ENCODE data around the gene IL34. TPM values are rescaled to one million over a fixed set of nuclear protein-coding genes. Genes with fewer than 3 reads are reported as not detected.
"Not testable (repeated sequence)": the region's sequence is repeated elsewhere in the genome, so short reads cannot be mapped to it uniquely, and the experiment has no call there.

IL34 gene
- total RNA-seq, 2 experiments from 2014 or later: 0.42 TPM; not detected in 1

DNA sequence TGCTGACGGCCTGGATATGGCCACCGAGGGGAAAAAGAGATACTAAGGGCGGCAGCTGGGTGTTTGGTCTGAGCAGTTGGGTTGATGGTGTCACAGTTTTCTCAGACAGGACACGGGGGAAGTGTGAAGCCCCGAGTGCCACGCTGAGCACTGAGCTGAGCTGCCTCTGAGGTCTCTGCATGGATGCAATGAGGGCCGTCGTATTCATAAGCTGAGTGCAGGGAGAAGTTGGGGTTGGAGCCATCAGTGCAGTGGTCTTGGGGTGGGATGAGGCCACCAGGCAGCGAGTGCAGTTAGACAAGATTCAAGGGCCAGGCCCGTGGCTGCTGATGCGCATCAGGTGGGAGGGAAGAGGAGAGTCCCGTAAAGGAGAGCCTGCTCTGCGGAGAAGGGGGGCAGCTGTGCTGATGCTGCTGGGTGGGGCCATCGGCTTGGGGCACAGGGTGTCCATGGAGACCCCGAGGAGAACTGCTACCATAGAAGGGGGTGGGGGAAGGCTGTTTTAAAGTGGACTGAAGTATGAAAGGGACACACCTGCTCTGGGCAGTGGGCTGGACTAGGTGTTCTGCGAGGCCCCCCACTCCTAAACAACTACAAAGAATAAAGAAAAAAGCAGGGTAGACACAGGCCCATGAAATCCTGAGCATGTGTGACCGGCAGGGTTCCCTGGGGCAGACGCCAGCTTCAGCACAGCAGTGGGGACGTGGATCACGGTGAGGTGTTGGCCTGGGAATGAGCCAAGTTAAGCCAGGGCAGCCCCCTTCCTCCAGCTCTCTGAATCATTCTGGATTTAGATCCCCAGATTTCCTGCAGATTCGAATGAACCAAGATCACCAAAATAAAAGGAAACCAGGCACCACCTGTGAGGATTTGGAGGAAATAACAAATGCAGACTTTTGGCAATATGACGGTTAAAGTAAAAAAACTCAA, 19.7 kb downstream of the IL34 start:
- DNase-seq (no peak), ATAC-seq (ENCODE audit: low read depth) (no peak)
- H3K4me3 Mint-ChIP-seq: no peak overlapping the region
- POLR2A ChIA-PET: interaction anchor here (0.5 kb wide), 1 partner anchor 85 kb away, joined by 3 read pairs; no protein-coding TSS in a partner anchor
- peaks cover 4% of the 10 kb centered on the region for H3K36me3 Mint-ChIP-seq
- no peaks in the 10 kb centered on the region for H3K27me3 Mint-ChIP-seq
- no peak overlapping the region for H3K27ac Mint-ChIP-seq
- no peaks in the 10 kb centered on the region for H3K4me1 Mint-ChIP-seq
- H3K9me3 Mint-ChIP-seq: no peaks in the 10 kb centered on the region

DNA sequence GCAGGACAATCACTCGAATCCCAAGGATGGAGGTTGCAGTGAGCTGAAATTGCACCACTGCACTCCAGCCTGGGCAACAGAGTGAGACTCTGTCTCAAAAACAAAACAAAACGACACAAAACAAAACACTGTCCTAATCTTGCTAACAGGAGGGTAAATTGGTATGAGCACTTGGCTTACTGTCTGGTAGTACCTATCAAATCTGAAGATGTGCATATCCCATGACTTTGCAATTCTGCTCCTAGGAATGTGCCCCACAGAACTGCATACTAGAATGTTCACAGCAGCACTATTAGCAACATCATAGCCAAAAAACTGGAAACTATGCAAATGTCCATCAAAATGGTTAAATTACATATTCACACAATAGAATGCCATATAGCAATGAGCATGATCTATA, 23.8 kb downstream of the IL34 start:
- Mint-ChIP-seq H3K36me3 (peaks cover 4% of the 10 kb centered on the region), H3K27ac (no peak overlapping the region), H3K9me3 (no peaks in the 10 kb centered on the region), H3K4me1 (no peaks in the 10 kb centered on the region), H3K27me3 (no peaks in the 10 kb centered on the region), H3K4me3 (no peak overlapping the region)
- ATAC-seq (ENCODE audit: low read depth) (no peak), DNase-seq (no peak)
- POLR2A ChIA-PET: no interaction called here

DNA sequence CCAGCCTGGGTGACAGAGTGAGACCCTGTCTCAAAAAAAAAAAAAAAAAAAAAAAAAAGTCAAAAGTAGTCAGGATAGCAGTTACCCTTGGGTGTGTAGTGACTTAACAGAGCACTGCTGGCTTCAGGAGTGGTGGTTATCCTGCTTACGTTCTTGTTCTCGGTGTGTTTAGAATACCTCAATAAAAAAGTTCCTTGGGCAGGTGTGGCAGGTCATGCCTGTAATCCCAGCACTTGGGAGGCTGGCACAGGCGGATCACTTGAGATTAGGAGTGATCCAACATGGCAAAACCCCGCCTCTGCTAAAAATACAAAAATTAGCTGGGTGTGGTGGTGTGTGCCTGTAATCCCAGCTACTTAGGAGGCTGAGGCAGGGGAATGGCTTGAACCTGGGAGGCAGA, 24.6 kb downstream of the IL34 start:
- POLR2A ChIA-PET; H3K9me3 Mint-ChIP-seq; ATAC-seq (ENCODE audit: low read depth); H3K4me3 Mint-ChIP-seq; H3K36me3 Mint-ChIP-seq; H3K27me3 Mint-ChIP-seq; H3K4me1 Mint-ChIP-seq; DNase-seq; H3K27ac Mint-ChIP-seq: not testable (repeated sequence)

DNA sequence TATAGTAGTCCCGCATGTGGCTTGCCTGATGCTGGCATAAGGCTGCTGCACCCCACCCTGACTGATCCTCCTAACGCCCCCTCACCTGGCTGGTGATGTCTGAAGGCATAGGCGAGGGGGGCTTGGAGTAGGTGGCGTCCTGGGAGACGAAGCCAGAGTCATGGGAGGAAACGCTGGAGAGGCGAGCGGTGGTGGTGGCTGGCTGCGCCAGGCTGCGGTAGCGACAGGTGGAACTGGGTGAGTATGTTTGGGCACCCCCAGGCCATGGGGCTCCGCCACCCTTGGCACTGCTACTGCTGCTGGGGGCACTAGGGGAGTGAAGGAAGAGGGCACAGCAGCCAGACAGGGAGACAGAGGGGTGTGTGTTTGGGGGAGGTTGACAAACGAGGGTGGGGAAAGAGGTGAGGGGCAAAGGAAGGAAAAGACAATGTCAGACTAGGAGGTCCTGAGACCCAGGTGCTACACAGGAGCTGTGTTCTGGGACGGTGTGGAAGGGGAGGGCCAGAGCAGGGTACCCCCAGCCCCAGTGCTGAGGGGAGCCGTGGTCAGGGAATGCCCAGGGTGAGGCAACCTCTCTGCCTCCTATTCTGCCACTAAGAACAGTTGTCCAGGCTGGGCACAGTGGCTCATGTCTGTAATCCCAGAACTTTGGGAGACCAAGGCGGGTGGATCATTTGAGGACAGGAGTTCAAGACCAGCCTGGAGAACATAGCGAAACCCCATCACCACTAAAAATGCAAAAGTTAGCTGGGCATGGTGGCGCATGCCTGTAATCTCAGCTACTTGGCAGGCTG, 28.1 kb downstream of the IL34 start:
- no peak overlapping the region for H3K4me3 Mint-ChIP-seq
- H3K4me1 Mint-ChIP-seq: peaks cover 2% of the 10 kb centered on the region
- H3K9me3 Mint-ChIP-seq: no peaks in the 10 kb centered on the region
- H3K36me3 Mint-ChIP-seq: no peaks in the 10 kb centered on the region
- no peak for DNase-seq
- POLR2A ChIA-PET: no interaction called here
- H3K27me3 Mint-ChIP-seq: no peaks in the 10 kb centered on the region
- ATAC-seq (ENCODE audit: low read depth): no peak
- H3K27ac Mint-ChIP-seq: no peak overlapping the region

DNA sequence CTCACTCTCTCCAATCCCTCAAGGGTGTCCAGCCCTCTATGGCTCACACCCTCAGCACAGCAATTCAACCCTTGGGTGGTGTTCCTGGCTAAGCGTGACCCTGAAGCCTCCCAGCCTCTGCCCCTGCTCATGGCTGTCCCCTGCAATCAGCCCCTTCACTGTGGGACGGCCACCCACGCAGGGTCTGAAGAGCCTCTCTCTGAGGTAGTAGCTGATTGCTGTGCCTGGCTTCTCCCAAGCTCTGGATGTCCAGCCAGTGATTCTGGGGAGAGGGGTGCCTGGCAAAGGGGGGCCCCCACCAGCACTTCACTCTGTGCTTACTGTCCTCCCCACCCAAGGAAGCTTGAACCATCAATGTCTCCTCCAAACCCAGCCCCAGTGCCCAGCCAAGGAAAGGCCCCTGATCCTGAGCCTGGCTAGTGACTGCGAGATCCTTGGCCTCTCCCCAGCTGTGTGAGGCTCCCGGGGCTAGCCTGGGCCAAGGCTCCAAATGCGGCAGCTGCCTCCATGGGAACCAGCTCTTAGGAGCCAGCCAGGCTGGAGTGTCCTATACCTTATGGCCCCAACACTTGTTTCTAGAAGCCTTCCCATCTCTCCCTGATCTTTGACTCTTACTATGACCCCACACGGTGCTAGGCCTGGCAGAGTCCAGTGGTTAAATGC, 29.6 kb downstream of the IL34 start:
- Mint-ChIP-seq H3K27ac (no peak overlapping the region), H3K27me3 (no peaks in the 10 kb centered on the region), H3K9me3 (no peaks in the 10 kb centered on the region), H3K36me3 (no peaks in the 10 kb centered on the region), H3K4me3 (no peak overlapping the region), H3K4me1 (peaks cover 4% of the 10 kb centered on the region)
- POLR2A ChIA-PET: no interaction called here
- ATAC-seq (ENCODE audit: low read depth) (no peak), DNase-seq (no peak)

DNA sequence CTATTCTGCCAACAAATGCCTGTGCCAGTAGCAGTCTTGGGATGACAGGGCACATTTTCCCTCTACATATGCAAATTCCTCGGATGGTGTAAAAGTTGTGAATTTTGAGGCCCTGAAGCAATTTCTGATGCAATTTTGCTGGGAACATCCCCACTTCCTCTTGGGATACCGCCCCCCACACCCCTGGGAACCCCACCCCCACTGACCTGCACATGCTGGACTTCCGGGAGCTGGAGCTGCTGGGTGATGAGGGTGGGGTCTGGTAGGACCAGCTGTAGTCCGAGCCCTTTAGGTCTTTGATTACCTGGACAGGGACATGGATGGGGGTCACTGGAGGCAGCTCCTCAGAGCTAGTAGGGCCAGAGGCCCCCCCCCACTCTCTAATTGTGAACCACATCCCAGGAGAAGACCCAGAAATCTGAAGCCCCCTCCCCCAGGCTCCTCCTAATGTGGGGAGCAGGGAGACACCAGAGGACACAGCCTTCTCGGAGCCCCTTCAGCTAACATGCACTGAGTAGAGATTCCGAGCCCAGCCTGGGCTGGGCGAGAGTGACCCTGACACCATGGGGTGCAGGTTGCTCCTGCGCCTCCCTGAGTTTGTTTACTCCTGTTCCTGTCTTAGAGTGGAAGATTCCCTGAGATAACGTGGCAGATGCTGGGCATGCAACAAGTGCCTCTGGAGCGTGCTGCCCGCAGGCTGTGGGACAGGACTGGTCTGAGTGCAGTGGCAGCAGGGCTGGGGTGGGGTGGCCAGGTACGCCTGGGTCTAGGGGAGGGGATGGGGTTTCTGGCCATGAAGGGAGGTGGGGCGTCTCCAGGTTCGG, 30.5 kb downstream of the IL34 start:
- H3K4me3 Mint-ChIP-seq: no peak overlapping the region
- H3K9me3 Mint-ChIP-seq: no peaks in the 10 kb centered on the region
- no peak for DNase-seq
- H3K36me3 Mint-ChIP-seq: no peaks in the 10 kb centered on the region
- no peaks in the 10 kb centered on the region for H3K27me3 Mint-ChIP-seq
- POLR2A ChIA-PET: no interaction called here
- peaks cover 4% of the 10 kb centered on the region for H3K4me1 Mint-ChIP-seq
- no peak for ATAC-seq (ENCODE audit: low read depth)
- peak overlapping the region; percentile 6 for H3K27ac Mint-ChIP-seq

DNA sequence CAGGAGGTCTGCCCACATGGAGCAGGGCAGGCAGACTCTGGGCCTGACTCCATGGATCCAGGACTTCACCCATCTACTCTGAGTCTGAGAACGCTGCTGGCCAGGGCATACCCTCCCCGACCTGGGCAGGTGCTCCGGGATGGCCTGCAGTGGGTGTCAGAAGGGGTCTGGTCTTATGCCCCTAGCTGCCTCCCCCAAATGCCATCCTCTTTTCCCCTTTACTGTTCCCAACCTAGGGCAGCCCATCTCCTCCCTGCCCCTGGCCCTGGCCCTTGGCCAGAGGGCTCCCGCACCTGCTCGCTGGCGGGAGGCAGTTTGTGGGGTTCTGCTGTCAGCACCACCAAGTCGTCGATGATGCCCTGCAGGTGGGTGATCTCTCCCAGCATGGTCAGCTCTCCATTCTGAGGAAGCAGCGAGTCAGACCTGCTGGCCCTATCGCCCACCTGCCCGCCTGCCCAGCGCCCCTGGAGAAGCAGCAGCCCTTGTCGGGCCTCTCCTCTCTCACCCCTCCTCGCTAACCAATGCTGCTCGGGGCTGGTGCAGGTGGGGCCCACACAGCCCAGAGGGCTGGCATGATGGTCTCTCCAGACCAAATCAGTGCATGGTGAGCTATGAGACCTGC, 31.3 kb downstream of the IL34 start:
- H3K4me3 Mint-ChIP-seq: no peak overlapping the region
- peaks cover 4% of the 10 kb centered on the region for H3K4me1 Mint-ChIP-seq
- POLR2A ChIA-PET: no interaction called here
- H3K36me3 Mint-ChIP-seq: no peaks in the 10 kb centered on the region
- H3K27me3 Mint-ChIP-seq: no peaks in the 10 kb centered on the region
- DNase-seq: no peak
- no peak overlapping the region for H3K27ac Mint-ChIP-seq
- no peaks in the 10 kb centered on the region for H3K9me3 Mint-ChIP-seq
- no peak for ATAC-seq (ENCODE audit: low read depth)

DNA sequence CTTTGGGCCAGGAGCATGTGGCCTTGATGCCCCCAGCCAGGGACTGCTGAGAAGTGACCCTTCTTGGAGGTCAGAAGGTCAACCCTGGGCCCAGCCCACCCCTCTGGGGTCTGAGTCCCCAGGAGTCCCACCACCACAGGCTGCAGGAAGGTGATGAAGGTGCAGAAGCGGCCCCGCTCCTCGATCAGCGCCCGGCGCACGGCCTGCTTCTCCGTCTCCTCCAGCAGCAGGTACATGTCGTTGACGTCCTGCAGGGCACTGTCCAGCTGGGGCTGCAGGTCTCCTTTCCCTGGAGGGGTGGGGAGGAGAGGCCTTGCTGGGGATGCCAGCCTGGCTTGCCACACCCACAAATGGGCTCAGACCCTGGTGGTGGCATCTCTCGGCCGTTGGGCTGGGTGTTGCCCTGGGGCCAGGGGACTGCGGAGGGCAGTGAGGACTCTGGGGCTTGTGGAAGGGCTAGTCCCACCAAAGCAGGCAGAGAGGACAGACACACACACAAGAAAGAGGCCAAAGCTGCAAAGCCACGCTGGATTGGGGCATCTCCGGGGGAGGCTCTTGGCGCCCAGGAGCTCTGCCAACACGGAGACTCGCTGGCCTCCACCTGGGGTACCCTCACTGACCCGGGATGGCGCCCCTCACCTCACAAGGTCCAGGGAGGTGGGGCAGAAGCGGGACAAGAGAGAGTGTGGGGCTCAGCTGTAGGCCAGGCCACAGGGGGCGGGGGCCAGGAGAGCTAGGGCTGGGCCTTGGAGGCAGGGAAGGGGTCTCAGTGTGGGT, 31.9 kb downstream of the IL34 start:
- no peaks in the 10 kb centered on the region for H3K9me3 Mint-ChIP-seq
- no peaks in the 10 kb centered on the region for H3K27me3 Mint-ChIP-seq
- no peak overlapping the region for H3K4me3 Mint-ChIP-seq
- H3K4me1 Mint-ChIP-seq: peaks cover 4% of the 10 kb centered on the region
- POLR2A ChIA-PET: interaction anchor here (1.5 kb wide), 1 partner anchor 60 kb away, joined by 4 read pairs; no protein-coding TSS in a partner anchor
- ATAC-seq (ENCODE audit: low read depth) (no peak), DNase-seq (no peak)
- H3K27ac Mint-ChIP-seq: peak overlapping the region; percentile 58
- no peaks in the 10 kb centered on the region for H3K36me3 Mint-ChIP-seq

DNA sequence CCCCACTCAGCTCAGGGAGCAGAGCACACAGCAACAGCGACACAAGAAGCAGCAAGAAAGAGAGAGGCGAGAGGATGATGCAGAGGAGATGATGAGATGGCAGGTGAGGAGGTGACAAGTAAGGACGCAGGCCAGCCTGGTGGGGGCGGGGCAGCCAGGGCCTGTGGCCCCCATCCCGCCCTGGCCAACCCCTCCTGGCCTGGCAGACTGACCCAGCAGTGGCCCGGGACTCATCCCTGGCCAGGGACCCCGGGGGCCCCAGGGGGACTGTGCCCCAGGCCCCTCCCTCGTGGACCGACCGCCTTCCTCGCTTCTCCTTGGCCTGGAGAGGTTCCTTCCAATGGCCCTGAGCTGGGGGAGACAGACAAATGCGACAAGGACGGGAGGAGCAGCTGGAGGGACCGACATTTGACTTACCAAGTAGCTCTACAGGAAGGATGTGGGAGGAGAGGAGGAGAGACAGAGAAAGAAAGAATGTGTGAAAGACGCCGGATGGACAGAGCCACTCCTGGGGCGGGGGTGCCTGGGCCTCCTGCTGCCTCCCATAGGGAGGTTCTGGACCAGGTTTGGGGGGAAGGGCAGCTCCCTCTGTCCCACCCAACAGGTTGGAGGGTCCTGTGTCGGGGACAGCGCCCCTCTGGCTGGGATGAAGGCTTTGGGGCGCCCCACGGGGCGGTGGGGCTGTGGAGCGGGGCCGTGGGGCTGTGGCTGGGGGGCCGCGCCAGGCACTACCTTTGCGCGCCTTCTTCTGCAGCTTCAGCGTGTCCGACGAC, 32.7 kb downstream of the IL34 start:
- Mint-ChIP-seq H3K36me3 (no peaks in the 10 kb centered on the region), H3K9me3 (no peaks in the 10 kb centered on the region), H3K4me1 (peaks cover 4% of the 10 kb centered on the region), H3K4me3 (peak overlapping the region; percentile 9), H3K27me3 (no peaks in the 10 kb centered on the region), H3K27ac (peak overlapping the region; percentile 58)
- DNase-seq (no peak), ATAC-seq (ENCODE audit: low read depth) (peak; percentile 24)
- POLR2A ChIA-PET: interaction anchor here (1.5 kb wide), 1 partner anchor 60 kb away, joined by 4 read pairs; no protein-coding TSS in a partner anchor

DNA sequence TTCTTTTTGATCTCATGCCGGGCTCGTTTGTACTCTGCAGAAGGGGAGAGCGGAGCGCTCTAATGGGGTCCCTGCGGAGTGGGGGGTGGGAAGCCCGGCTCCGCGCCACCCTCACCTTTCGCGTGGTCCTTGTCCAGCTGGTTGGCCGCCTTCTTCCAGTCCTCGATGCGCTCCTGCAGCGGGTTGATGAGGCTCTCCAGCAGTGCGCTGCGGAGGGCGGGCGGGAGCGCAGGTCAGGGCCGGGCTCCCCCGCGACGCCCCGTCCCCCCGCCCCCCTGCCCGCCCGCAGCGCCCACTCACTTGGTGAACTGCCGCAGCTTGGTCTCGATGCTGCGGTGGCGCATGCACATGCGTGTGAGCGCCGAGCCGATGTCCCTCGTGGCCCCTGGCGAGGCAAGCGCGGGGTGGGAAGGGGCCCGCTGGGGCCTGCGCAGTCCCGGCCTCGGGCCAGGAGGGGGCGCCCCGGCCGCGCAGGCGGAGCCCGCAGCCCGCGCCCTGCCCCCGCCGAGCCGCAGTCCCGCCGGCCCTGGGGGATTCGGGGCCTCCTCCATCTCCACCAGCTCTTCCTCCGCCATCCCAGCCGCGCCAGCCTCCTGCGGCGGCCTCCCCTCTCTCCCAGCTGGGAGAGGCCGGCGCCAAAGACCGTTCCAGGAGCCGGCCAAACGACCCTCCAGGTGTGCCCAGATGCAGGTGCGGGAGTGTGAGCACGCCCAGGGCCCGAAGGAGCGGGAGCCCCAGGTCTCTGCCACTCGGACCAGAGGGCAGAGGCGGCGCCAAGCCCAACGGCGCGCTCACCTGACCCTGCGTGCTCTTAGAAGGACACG, 33.5 kb downstream of the IL34 start:
- no peak for DNase-seq
- no peaks in the 10 kb centered on the region for H3K9me3 Mint-ChIP-seq
- no peak overlapping the region for H3K4me3 Mint-ChIP-seq
- H3K4me1 Mint-ChIP-seq: peaks cover 4% of the 10 kb centered on the region
- no peaks in the 10 kb centered on the region for H3K36me3 Mint-ChIP-seq
- H3K27ac Mint-ChIP-seq: no peak overlapping the region
- no peak for ATAC-seq (ENCODE audit: low read depth)
- POLR2A ChIA-PET: interaction anchor here (0.7 to 1.5 kb wide), 2 partner anchors 58 to 59 kb away, joined by 3 to 4 read pairs; no protein-coding TSS in a partner anchor
- peaks cover 5% of the 10 kb centered on the region for H3K27me3 Mint-ChIP-seq

Measured in activated naive CD8-positive, alpha-beta T cell treated with anti-CD3 and anti-CD28 coated beads, Interleukin-2, amount 10 ng/mL, durations not matched to agents 7 days and 5 days (primary cell).